NCI-H2196 (cell line): ENCODE measurements around the gene CCDC18.
"Not testable (repeated sequence)": the region's sequence is repeated elsewhere in the genome, so short reads cannot be mapped to it uniquely, and the experiment has no call there.

Experiments
- DNase-seq: peaks from one replicate; lab custom pipeline; 2025; ENCODE audit not compliant: unreplicated experiment; lab: John Stamatoyannopoulos, UW

Gene CCDC18, protein sequence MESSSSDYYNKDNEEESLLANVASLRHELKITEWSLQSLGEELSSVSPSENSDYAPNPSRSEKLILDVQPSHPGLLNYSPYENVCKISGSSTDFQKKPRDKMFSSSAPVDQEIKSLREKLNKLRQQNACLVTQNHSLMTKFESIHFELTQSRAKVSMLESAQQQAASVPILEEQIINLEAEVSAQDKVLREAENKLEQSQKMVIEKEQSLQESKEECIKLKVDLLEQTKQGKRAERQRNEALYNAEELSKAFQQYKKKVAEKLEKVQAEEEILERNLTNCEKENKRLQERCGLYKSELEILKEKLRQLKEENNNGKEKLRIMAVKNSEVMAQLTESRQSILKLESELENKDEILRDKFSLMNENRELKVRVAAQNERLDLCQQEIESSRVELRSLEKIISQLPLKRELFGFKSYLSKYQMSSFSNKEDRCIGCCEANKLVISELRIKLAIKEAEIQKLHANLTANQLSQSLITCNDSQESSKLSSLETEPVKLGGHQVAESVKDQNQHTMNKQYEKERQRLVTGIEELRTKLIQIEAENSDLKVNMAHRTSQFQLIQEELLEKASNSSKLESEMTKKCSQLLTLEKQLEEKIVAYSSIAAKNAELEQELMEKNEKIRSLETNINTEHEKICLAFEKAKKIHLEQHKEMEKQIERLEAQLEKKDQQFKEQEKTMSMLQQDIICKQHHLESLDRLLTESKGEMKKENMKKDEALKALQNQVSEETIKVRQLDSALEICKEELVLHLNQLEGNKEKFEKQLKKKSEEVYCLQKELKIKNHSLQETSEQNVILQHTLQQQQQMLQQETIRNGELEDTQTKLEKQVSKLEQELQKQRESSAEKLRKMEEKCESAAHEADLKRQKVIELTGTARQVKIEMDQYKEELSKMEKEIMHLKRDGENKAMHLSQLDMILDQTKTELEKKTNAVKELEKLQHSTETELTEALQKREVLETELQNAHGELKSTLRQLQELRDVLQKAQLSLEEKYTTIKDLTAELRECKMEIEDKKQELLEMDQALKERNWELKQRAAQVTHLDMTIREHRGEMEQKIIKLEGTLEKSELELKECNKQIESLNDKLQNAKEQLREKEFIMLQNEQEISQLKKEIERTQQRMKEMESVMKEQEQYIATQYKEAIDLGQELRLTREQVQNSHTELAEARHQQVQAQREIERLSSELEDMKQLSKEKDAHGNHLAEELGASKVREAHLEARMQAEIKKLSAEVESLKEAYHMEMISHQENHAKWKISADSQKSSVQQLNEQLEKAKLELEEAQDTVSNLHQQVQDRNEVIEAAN (N-terminal part only)

GRCh38 chr1:93180723-93181613 lies at the start of gene CCDC18:
TSS of gene CCDC18 (plus strand) at chr1:93180724. CDS start at chr1:93183362, 2,638 bp downstream.
- no peak for DNase-seq

GRCh38 chr1:93132638-93133037 lies 47.9 kb upstream of the CCDC18 start:
- DNase-seq, result no peak

DNA sequence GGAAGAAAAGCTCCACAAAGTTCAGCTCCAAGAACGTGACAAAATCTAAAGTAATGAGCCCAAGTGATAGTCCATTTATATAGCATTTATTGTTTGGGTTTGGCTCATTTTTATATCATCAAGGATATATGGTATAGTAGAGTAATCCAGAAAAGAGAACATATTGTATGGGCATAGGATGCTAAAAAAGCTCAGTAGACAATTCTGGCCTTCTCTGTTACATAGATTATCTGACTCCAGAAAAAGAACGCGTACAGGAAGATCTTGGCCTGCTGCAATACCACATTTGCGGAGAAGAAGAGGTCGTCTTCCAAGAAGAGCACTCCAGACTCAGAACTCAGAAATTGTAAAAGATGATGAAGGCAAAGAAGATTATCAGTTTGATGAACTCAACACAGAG lies 44.1 kb upstream of the CCDC18 start:
- DNase-seq, result no peak

DNA sequence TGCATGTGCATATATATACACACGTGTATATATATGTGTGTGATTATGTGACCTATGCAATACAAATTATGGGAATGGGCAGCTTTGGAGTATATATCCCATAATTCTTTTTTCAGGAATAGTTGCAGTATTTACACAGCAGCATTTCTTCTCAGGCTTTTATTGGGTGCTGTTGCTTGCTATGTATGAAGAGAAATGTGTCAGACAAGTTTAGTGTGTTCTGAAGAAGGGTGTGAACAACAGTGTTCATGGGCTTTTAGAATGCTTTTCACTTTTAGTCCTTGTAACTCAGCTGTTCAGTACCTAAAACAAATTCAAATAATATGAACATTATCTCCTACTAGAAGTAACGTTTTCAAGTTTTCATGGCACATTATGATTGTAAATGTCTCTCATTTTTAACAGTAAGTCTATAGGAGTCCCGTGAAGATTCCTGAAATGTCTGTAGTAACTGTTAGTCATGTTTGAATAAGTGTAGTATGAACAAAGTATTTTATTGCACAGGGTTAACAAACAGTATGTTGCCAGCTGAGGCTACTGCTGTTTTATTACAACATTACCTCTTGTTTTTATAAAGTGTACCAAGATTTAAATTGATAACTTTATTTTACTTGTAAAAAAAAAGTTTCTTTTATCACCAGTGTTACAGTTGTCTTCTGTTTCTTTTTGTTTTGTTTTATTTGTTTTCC lies 42.8 kb upstream of the CCDC18 start:
- no peak for DNase-seq

DNA sequence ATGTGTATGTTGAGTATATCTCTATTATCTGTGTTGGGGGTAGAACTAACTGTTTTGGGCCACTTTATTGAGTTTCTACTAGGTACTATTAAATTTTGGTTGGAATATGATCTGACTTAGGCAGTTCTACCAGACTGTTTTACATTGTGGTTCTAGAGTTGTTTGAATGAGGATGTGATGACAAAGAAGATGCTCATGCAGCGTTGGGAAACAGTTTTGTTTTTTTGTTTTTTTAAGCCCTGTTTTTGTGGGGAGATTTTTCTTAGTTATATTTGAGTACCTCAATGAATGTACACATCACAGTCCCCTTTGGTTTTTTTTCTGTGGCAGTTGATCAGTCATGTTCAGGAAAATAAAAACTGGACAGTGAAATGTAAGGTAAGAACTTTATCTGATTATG lies 40.4 kb upstream of the CCDC18 start:
- no peak for DNase-seq

DNA sequence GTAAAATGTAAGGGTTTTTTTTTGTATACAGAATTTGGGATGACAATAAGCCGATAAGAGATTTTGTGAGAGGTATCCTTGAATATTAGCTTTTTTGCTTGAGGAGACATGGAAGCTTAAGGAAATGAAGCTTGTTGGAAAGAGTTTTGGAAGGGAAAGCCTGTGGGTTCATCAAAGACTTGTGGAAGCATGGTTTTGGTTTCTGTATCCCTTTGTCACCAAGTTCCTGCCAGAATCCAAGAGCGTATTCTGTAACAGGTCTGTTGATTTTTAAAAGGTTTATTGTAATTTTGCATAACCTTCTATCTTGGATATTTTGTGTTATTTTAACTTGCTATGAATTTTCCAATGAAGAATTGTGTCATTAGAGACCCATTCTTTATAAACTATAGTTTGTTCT lies 38.4 kb upstream of the CCDC18 start:
- DNase-seq, result no peak

DNA sequence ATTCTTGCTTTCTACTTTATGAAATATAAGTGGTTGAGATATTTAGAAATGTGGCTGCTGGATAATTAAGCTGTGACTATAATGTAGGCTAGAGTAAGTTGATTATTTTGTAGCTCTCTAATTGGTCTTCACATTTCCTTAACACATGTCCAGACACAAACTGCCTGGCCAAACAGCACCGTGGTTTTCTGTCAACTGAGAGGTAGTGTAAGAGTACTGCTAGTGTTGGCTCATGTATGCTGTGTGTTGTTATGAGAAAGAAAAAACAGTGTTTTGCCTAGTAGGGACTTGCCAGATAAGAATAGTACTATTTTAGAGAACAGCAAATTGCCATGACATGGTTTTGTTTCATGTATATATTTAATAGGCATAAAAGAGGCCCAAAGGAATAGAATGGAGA lies 37.4 kb upstream of the CCDC18 start:
- no peak for DNase-seq

DNA sequence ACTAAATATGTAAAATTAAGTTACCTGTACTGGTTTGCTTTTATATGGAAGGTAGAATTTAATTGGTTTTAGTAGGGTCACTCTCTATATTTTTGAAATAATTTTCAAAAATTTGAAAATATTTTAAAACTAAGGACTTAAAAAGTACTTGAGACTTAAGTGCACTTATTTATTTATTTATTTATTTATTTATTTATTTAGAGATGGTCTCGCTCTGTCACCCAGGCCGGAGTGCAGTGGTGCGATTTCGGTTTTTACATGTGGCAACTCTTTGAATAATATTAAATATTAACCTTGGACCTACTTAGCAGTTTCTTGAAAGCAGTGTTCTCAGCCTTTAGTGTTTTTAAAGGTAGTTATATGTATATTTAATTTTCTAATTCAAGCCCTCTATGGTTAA lies 36.8 kb upstream of the CCDC18 start:
- no peak for DNase-seq

GRCh38 chr1:93148001-93148400 lies 32.5 kb upstream of the CCDC18 start:
- DNase-seq, result no peak

DNA sequence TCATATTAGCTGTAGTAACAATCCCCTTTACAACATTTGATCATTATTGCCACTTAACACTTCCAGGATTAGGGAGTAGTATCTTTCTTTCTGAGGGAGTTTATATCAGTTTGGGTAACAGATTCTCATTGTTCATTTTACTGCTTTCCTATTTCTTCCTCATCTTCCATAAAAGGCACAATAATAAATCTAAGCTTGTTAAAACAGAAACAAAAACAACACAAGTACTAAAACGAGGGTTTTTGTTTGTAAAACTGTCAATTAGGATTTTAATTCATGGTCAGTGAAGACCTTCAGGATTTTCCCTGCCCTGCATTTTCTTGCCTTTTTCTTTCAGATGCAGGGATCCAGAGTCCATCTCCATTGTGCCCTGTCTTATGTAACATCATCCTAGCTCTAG lies 29.8 kb upstream of the CCDC18 start:
- DNase-seq, result no peak

DNA sequence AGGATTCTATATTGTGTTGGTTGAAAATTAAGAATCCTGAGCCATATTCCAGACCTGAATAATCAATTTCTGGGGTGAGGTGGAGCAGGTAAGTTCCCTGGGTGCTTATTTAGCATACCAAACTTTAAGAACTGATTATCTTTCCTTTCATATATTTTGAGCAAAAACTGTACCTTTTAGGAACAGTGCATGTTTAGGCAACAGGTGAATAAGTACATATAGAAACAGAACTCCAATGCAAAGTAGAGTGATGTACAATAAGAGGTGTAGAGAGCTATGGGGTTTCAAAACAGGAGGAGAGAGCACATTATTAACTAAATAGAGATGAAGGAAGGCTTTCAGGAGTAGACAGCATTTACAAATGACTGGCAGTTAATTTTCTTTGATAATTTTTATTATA lies 29.1 kb upstream of the CCDC18 start:
- no peak for DNase-seq

GRCh38 chr1:93152835-93153234 lies 27.7 kb upstream of the CCDC18 start:
- no peak for DNase-seq

- no peak for DNase-seq
Measured at GRCh38 chr1:93154898-93155297, 25.6 kb upstream of the CCDC18 start.

DNA sequence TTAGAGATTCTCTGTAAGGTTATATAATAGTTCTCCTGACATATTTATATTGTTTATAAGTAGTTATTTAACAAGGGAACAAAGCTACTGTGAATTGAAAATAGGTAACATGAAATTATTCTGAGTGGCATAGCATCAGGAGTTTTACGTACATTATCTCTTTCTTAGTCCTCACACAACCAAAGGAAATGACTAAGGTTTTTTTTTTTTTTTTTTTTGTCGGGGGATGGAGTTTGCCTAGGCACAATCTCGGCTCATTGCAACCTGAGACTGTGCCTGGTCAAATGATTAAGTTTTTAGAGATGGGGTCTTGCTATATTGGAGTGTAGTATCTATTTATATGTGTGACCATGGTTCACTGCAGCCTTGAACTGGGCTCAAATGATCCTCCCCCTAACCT lies 25.2 kb upstream of the CCDC18 start:
- no peak for DNase-seq

DNA sequence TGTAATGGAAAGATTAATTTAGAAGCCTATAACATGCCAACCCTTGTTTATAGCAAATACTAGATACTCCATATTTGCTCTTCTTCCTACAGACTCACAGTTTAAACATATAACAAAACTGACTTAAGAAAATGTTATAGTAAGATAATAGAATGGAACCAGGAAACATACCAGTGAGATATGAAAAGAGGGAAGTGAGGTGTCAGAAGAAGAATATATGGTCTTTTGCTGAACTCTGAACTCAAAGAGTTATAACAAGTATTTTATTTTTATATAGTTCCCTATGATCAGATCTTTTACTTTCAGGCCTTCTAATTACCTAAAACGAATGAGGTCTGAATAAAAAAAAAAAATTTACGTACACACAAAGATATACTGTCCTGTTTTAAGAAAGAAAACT lies 21.2 kb upstream of the CCDC18 start:
- DNase-seq, result no peak

GRCh38 chr1:93163314-93163713 lies 17.2 kb upstream of the CCDC18 start:
- DNase-seq, result not testable (repeated sequence)

- no peak for DNase-seq
Measured at GRCh38 chr1:93164816-93165215, 15.7 kb upstream of the CCDC18 start.

- DNase-seq, result not testable (repeated sequence)
Measured at GRCh38 chr1:93165895-93166294, 14.6 kb upstream of the CCDC18 start.

- DNase-seq, result no peak
Measured at GRCh38 chr1:93167006-93167405, 13.5 kb upstream of the CCDC18 start.
